Keratinocyte (primary cell): ENCODE measurements around the gene MCOLN3. TPM values are rescaled to one million over a fixed set of nuclear protein-coding genes. Genes with fewer than 3 reads are reported as not detected.

Experiments
- DNase-seq: peaks from one replicate; pipeline ENCODE4 v3.0.0-alpha.2; 2011; ENCODE audit warnings: low read depth, missing footprints, low spot score
- FAIRE-seq: peaks from 2 replicates; lab custom pipeline; 2011; peaks lifted over from hg19 to GRCh38; lab: Jason Lieb, UNC
- H2AFZ ChIP-seq: 2 replicates; pipeline ENCODE4 v1.6.0; 2012; ENCODE audit warnings: low read length, control low read depth, inconsistent platforms; ENCODE audit not compliant: control insufficient read depth
- H3K27ac ChIP-seq: 2 replicates; pipeline ENCODE4 v1.5.1; 2011; ENCODE audit warnings: low read length; ENCODE audit not compliant: control insufficient read depth, insufficient read depth
- H3K27me3 ChIP-seq: 3 replicates; pipeline ENCODE4 v1.6.0; 2011; ENCODE audit warnings: low read length; ENCODE audit not compliant: control insufficient read depth, insufficient read depth; ENCODE audit errors: extremely low read depth
- H3K36me3 ChIP-seq, 2 experiments: 2 replicates in 1 of 2; 3 replicates in 1 of 2; pipeline ENCODE4 v1.5.1; 2011; ENCODE audit warnings: low read length in 2 of 2, mild to moderate bottlenecking in 1 of 2; ENCODE audit not compliant: control insufficient read depth in 2 of 2, insufficient read depth in 2 of 2; ENCODE audit errors: extremely low read depth in 1 of 2
- H3K4me1 ChIP-seq: 3 replicates; pipeline ENCODE4 v1.5.1; 2011; ENCODE audit warnings: low read length; ENCODE audit not compliant: control insufficient read depth, insufficient read depth; ENCODE audit errors: extremely low read depth
- H3K4me2 ChIP-seq: 3 replicates; pipeline ENCODE4 v1.6.0; 2011; ENCODE audit warnings: low read depth, low read length; ENCODE audit not compliant: control insufficient read depth, insufficient read depth; ENCODE audit errors: extremely low read depth
- H3K4me3 ChIP-seq, 3 experiments: fragments of 200-600 bp in 1 of 3; sonication (generic) in 1 of 3; 2 replicates in 2 of 3; 3 replicates in 1 of 3; pipeline ENCODE4 v1.5.1; 2011 to 2016; ENCODE audit warnings: low read length in 3 of 3, mild to moderate bottlenecking in 3 of 3, control low read depth in 2 of 3, inconsistent platforms in 1 of 3, low read depth in 1 of 3, mixed read lengths in 1 of 3, mixed run types in 1 of 3, moderate library complexity in 1 of 3; ENCODE audit not compliant: control insufficient read depth in 2 of 3, insufficient read depth in 2 of 3; ENCODE audit errors: extremely low read depth in 1 of 3
- H3K79me2 ChIP-seq: 2 replicates; pipeline ENCODE4 v1.6.0; 2012; ENCODE audit warnings: low read length; ENCODE audit not compliant: control insufficient read depth, insufficient read depth
- H3K9ac ChIP-seq: 3 replicates; pipeline ENCODE4 v1.6.0; 2011; ENCODE audit warnings: low read length; ENCODE audit not compliant: control insufficient read depth, insufficient read depth; ENCODE audit errors: extremely low read depth
- H3K9me1 ChIP-seq: 3 replicates; pipeline ENCODE4 v1.6.0; 2011; ENCODE audit warnings: low read length; ENCODE audit not compliant: control insufficient read depth, insufficient read depth; ENCODE audit errors: extremely low read depth
- H3K9me3 ChIP-seq: 2 replicates; pipeline ENCODE4 v1.5.1; 2012; ENCODE audit warnings: low read depth, low read length; ENCODE audit not compliant: control insufficient read depth
- H4K20me1 ChIP-seq: 3 replicates; pipeline ENCODE4 v1.6.0; 2011; ENCODE audit warnings: low read length; ENCODE audit not compliant: control insufficient read depth, insufficient read depth; ENCODE audit errors: extremely low read depth
- CTCF ChIP-seq, 3 experiments: IDR thresholded peaks in 1 of 3; conservative IDR thresholded peaks in 1 of 3; optimal IDR thresholded peaks in 1 of 3; 2 replicates in 2 of 3; 3 replicates in 1 of 3; pipeline versions ENCODE3 to v1.5.1; 2011; ENCODE audit warnings: low read length in 3 of 3, mild to moderate bottlenecking in 3 of 3, moderate library complexity in 2 of 3, control low read depth in 1 of 3, inconsistent platforms in 1 of 3; ENCODE audit not compliant: insufficient read depth in 2 of 3; ENCODE audit errors: extremely low read depth in 1 of 3
- EZH2 ChIP-seq: IDR thresholded peaks from one replicate; pipeline ENCODE4 v1.6.1; 2012; ENCODE audit warnings: inconsistent platforms, mild to moderate bottlenecking, low read length, moderate library complexity
- dilution Hi-C: fragments of 300-500 bp; cut with MboI; formaldehyde crosslinking; loops from one replicate; pipeline ENCODE4 v1.7.0; 2020; ENCODE audit warnings: low sequenced_read_pairs; ENCODE audit not compliant: extremely low pct_ligation_motif_present
- polyA plus RNA-seq, 5 experiments: library from polyadenylated mRNA; depleted of rRNA in 3 of 5; stranded (reverse) in 3 of 5; stranded (forward) in 1 of 5; unstranded in 1 of 5; fragments of >200 nt; gene quantifications; 1 replicate in 1 of 5; 2 replicates in 3 of 5; 3 replicates in 1 of 5; pipeline versions ENCODE4 v1.2.1 to v1.2.3, GENCODE V29; 2011 to 2012; ENCODE audit warnings: missing spikeins in 2 of 5, low read depth in 1 of 5, low replicate concordance in 1 of 5

The MCOLN3 gene
- polyA plus RNA-seq, 1 donor (not counting 4 experiments of a cell fraction or from before 2014, with no cell fraction given) = 15.4 TPM

GRCh38 chr1:85042413-85042812 is 5.9 kb downstream of the MCOLN3 start:
- Histone ChIP-seq H3K27me3 (peaks cover 3% of the 10 kb centered on the region), H3K79me2 (no peaks in the 10 kb centered on the region), H3K36me3 (no peaks in the 10 kb centered on the region), H2AFZ (no peak overlapping the region), H3K9ac (no peak overlapping the region), H3K4me2 (no peak overlapping the region), H3K9me1 (no peaks in the 10 kb centered on the region), H4K20me1 (no peaks in the 10 kb centered on the region), H3K27ac (no peak overlapping the region), H3K4me1 (no peaks in the 10 kb centered on the region), H3K4me3 (no peak overlapping the region), H3K9me3 (no peaks in the 10 kb centered on the region)
- TF ChIP-seq EZH2 = no peak
- no peak for TF ChIP-seq CTCF (optimal IDR thresholded peaks at IDR 0.05 in 1 of 3, IDR thresholded peaks at IDR 0.05 in 1 of 3, conservative IDR thresholded peaks at IDR 0.05 in 1 of 3; ENCODE audit: extremely low read depth in 1 of 3, insufficient read depth in 2 of 3, low read length in 3 of 3)
- DNase-seq = no peak
- dilution Hi-C loops = no loop called here
- no peak for FAIRE-seq

GRCh38 chr1:85041793-85042192 is 6.5 kb downstream of the MCOLN3 start:
- Histone ChIP-seq H3K9ac (no peak overlapping the region), H4K20me1 (no peaks in the 10 kb centered on the region), H3K4me1 (no peaks in the 10 kb centered on the region), H3K9me1 (no peaks in the 10 kb centered on the region), H3K36me3 (no peaks in the 10 kb centered on the region), H2AFZ (no peak overlapping the region), H3K27me3 (no peaks in the 10 kb centered on the region), H3K79me2 (no peaks in the 10 kb centered on the region), H3K4me2 (no peak overlapping the region), H3K4me3 (no peak overlapping the region), H3K27ac (no peak overlapping the region), H3K9me3 (no peaks in the 10 kb centered on the region)
- FAIRE-seq (no peak), DNase-seq (no peak)
- TF ChIP-seq CTCF (optimal IDR thresholded peaks at IDR 0.05 in 1 of 3, IDR thresholded peaks at IDR 0.05 in 1 of 3, conservative IDR thresholded peaks at IDR 0.05 in 1 of 3; ENCODE audit: extremely low read depth in 1 of 3, insufficient read depth in 2 of 3, low read length in 3 of 3) (no peak), EZH2 (no peak)
- dilution Hi-C loops = no loop called here
